A549 treated with Hydrocortisone at 1 μM for 4 hours (cell line): ENCODE results near the gene RCN2. TPM values are rescaled to one million over a fixed set of nuclear protein-coding genes. Genes with fewer than 3 reads are reported as not detected.

Experiments used
- total RNA-seq: library from RNA; stranded (reverse); fragments of 200-300 nt; extraction: Qiagen RNA extraction; gene quantifications from 5 replicates; pipeline ENCODE4 v1.2.3, GENCODE V29; 2022

Gene RCN2
- 51.7 to 65.9 TPM (median 60.3 TPM) in 5 replicates for total RNA-seq

DNA sequence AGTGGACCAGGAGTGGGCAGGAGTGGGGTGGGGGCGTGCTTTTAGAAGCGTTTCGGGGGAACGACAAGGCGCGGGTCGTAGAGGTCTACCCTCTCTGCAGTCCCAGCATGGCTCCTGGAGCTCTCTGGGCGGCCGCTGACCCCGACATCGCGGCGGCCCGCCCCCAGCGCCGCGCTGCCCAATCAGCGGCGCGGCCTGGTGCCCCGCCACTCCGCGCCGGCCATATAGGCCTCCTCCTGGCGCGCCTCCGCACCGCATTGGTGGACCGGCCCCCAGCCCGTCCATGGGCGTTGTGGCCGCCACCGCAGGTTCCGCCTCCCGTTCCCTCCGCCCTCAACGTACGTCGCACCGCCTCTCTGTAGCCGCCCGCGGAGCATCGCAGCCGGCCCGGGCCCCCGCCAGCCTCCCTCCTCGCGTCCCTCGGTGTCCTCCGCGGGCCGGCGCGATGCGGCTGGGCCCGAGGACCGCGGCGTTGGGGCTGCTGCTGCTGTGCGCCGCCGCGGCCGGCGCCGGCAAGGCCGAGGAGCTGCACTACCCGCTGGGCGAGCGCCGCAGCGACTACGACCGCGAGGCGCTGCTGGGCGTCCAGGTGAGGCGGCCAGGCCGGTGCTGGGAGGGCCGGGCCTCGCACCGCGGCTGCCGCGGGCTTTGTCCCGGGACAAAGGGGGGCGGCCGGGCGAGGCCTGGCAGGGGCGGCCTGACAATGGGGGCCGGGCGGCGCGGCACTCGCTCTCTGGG is at the start of gene RCN2:
TSS of gene RCN2 (plus strand) at position 353 of the 738 bp plus-strand sequence. CDS start at position 446, 93 bp downstream.

DNA sequence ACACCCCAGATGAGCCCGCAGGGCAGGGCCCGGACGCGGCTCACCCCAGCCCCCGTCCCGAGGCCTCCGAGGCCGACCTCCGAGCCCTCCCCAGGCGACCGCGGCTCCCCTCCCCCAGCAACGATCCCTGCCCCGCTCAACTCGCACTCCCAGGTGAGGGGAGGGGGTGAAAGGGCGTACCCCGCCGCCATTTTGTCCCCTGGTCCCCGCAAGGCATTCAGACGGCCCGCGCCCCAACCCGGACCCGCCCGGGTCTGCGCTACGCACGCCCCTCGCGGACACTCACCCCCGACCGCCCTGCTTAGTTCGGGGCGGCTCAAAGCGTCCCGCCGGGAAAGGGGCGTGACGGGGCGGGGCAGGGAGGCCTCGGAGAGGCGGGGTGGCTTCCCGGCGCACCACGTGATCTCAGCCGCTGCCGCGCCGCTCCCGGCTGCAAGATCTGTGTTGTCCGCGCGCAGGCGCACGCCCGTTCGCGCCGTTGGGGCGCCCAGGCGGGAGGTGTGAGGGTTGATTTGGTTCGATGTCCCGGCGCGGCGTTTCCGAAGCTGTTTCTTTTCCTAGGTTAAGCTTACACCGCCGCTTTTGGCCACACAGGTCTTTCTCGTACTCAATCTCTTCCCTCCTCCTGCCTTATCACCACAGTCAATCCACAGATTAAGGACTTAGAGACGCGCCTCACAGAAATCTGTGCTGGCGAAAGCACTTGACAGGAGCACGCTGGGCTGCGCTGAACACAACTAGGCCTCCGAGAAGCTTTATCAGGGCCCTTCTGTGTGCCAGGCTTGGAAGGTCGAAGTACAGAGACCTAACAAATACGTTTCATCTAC is 26.3 kb upstream of the RCN2 start, which contains the start of gene SCAPER:
TSS of gene SCAPER (minus strand) at position 328 of the 827 bp plus-strand sequence. CDS start 21,523 bp downstream, outside the sequence.

DNA sequence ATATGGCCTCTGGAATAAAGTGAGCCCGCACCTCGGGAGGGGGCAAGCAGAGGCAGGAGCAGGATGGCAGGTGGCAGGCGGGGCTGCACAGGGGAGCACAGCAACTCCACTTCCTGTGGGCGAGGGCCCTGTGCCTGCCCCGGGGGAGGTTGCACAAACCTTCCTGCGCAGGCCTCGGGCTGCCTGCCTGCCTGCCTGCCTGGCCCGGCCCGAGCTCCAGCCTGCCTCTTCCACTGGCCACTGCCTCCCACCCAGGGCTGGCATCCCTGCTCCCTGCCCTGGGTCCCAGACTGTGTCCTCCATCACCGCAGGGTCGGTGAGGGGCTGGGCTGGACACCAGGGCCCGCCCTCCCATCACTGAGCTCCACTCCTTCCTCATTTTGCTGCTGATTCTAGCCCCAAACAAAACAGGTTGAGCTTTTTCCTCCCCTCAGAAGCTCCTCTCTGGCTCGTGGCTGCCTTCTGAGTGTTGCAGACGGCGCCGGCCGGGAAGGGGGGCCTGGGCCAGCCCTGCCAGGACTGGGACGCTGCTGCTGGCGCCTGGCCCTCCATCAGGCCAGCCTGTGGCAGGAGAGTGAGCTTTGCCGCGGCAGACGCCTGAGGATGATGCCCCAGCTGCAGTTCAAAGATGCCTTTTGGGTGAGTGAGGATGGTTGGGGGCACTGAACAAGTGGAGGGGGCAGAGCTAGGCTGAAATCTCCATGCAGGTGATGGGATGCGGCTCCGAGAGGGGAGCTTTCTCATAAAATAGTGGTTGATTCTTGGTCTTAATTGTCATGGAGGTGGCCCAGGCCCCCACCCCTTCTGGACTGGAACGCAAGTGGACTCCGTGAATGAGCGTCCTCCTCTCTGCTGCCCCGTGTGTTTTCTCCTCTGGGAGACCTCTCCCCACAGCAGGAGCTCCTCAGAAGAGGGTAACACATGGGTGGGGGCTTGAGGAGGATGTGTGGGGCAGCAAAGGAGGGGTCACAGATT is 63.7 kb downstream of the RCN2 start, which contains the start of gene PSTPIP1:
TSS of gene PSTPIP1 (plus strand) at position 156 of the 975 bp plus-strand sequence. CDS start at position 604, 448 bp downstream.

Other genes starting within 250 kb of the RCN2 start
- 2.5 to 4.4 TPM (median 3.7 TPM) in 5 replicates for gene SCAPER, start 26.4 kb upstream of the RCN2 start, total RNA-seq
- gene PSTPIP1, start 63.4 kb downstream of the RCN2 start, total RNA-seq = 0.21 TPM in 1 of 5 replicates, not detected in the others
- gene TSPAN3, start 139.4 kb downstream of the RCN2 start, total RNA-seq = 387 to 459 TPM (median 436 TPM) in 5 replicates